ENCODE data around the gene DLX6. TPM values are rescaled to one million over a fixed set of nuclear protein-coding genes. Genes with fewer than 3 reads are reported as not detected.
"Not testable (repeated sequence)": the region's sequence is repeated elsewhere in the genome, so short reads cannot be mapped to it uniquely, and the experiment has no call there.

The DLX6 gene
- total and polyA plus RNA-seq, 12 donors, result 0.15 to 0.41 TPM; not detected in 10

- Histone ChIP-seq H3K36me3 (replicated peaks in 1 of 2) (no peaks in the 10 kb centered on the region), H3K27ac (no peak overlapping the region), H3K27me3 (peaks cover 43% of the 10 kb centered on the region), H3K9me3 (replicated peaks in 1 of 3) (no peaks in the 10 kb centered on the region), H3K4me3 (peak overlapping the region in 2 of 4 donors; percentile 3 to 55), H3K4me1 (replicated peaks in 1 of 2) (peaks cover 10 to 19% of the 10 kb centered on the region in 2 donors)
- TF ChIP-seq POLR2A (IDR thresholded peaks at IDR 0.05) (no peak), CTCF (IDR thresholded peaks at IDR 0.05) (no peak)
- 34 to 37% (median 35%) methylated on average over 16 to 17 of the region's 17 CpGs for WGBS, 4 donors
- peak in 1 of 7 donors; percentile 29 for DNase-seq
- intact Hi-C loops (cut with DNase I), result loop anchor here (5.0 to 10.0 kb wide), 5 partner anchors 612 to 1112 kb away; no protein-coding TSS in a partner anchor
These were observed 21.5 kb downstream of the DLX6 start for GRCh38 chr7:97026715-97027426.

GRCh38 chr7:97027427-97028234 lies 22.3 kb downstream of the DLX6 start:
- no peak overlapping the region for H3K27ac ChIP-seq
- intact Hi-C loops (cut with DNase I), result loop anchor here (5.0 to 10.0 kb wide), 5 partner anchors 613 to 1113 kb away; no protein-coding TSS in a partner anchor
- H3K4me3 ChIP-seq, result peak overlapping the region in 1 of 4 donors; percentile 55
- H3K27me3 ChIP-seq, result peaks cover 41% of the 10 kb centered on the region
- 4 to 6% (median 6%) methylated on average over 22 to 23 of the region's 23 CpGs for WGBS, 4 donors
- DNase-seq, result peak; percentile 74 to 91 (median 82)
- H3K9me3 ChIP-seq (replicated peaks in 1 of 3), result no peaks in the 10 kb centered on the region
- peaks cover 10 to 19% of the 10 kb centered on the region in 2 donors for H3K4me1 ChIP-seq (replicated peaks in 1 of 2)
- TF ChIP-seq CTCF (IDR thresholded peaks at IDR 0.05), result peak; percentile 73 to 92 (median 88)
- no peak for TF ChIP-seq POLR2A (IDR thresholded peaks at IDR 0.05)
- no peaks in the 10 kb centered on the region for H3K36me3 ChIP-seq (replicated peaks in 1 of 2)

GRCh38 chr7:97034213-97034852 lies 29.0 kb downstream of the DLX6 start:
- H3K36me3 ChIP-seq (replicated peaks in 1 of 2); intact Hi-C loops (cut with DNase I); H3K9me3 ChIP-seq (replicated peaks in 1 of 3); H3K4me1 ChIP-seq (replicated peaks in 1 of 2); DNase-seq; H3K4me3 ChIP-seq; H3K27ac ChIP-seq: not testable (repeated sequence)
- H3K27me3 ChIP-seq, result peaks cover 17% of the 10 kb centered on the region
- 80 to 94% (median 88%) methylated on average over 9 to 30 of the region's 30 CpGs for WGBS, 4 donors

GRCh38 chr7:97039374-97040065 lies 34.2 kb downstream of the DLX6 start:
- TF ChIP-seq CTCF (IDR thresholded peaks at IDR 0.05) (no peak), POLR2A (IDR thresholded peaks at IDR 0.05) (no peak)
- no peak overlapping the region for H3K27ac ChIP-seq
- 64 to 70% (median 69%) methylated on average over 5 of the region's 5 CpGs for WGBS, 4 donors
- no peaks in the 10 kb centered on the region for H3K36me3 ChIP-seq (replicated peaks in 1 of 2)
- peaks cover 24% of the 10 kb centered on the region for H3K27me3 ChIP-seq
- no peaks in the 10 kb centered on the region for H3K9me3 ChIP-seq (replicated peaks in 1 of 3)
- no peak overlapping the region for H3K4me3 ChIP-seq
- no peaks in the 10 kb centered on the region for H3K4me1 ChIP-seq (replicated peaks in 1 of 2)
- no peak for DNase-seq
- intact Hi-C loops (cut with DNase I), result no loop called here
